K562 (cell line): ENCODE results near the gene RAP2C. TPM values are rescaled to one million over a fixed set of nuclear protein-coding genes. Genes with fewer than 3 reads are reported as not detected.

Source experiments
- ATAC-seq: fragments of 200-7000 bp; cut with Tn5 transposase; 3 replicates; pipeline ENCODE4 v1.9.1; 2020; ENCODE audit warnings: moderate library complexity
- BruUV-seq: library from RNA; stranded (reverse); fragments of 400-500 nt; replicated peaks from 2 replicates; lab custom pipeline; 2021; lab: Mats Ljungman, UMichigan
- CTCF ChIA-PET: fragments of 300-600 bp; formaldehyde crosslinking; extraction: SDS; loops from one replicate; lab custom pipeline; 2021; ENCODE audit warnings: low intra/inter-chr PET ratio; lab: Yijun Ruan, JAX
- POLR2A ChIA-PET: fragments of 300-600, 350-650 bp; sonication (Branson Sonifier 250); formaldehyde crosslinking; extraction: SDS; loops from one replicate; lab custom pipeline; 2021; ENCODE audit warnings: antibody characterized with exemption, inconsistent platforms; lab: Yijun Ruan, JAX
- DNase-seq, 4 experiments: peaks; one replicate each; pipeline versions ENCODE4 v3.0.0 to v3.0.0-alpha.2; 2011 to 2018; ENCODE audit warnings: low spot score in 3 of 4, mixed read lengths in 3 of 4; ENCODE audit errors: extremely low read depth in 1 of 4
- FAIRE-seq: peaks from 2 replicates; lab custom pipeline; 2011; peaks lifted over from hg19 to GRCh38; lab: Jason Lieb, UNC
- H2AFZ ChIP-seq: 2 replicates; pipeline ENCODE4 v1.6.0; 2011; ENCODE audit warnings: low read depth, low read length, control low read depth, inconsistent platforms
- H3K27ac ChIP-seq: fragments of 200-600 bp; 3 replicates; pipeline ENCODE4 v1.8.0; 2011; ENCODE audit warnings: low read depth, mild to moderate bottlenecking, control low read depth, inconsistent platforms, low read length, moderate library complexity, mixed read lengths; ENCODE audit errors: extremely low read depth
- H3K27me3 ChIP-seq, 2 experiments: fragments of 300-600 bp in 1 of 2; 2 replicates in 1 of 2; 3 replicates in 1 of 2; pipeline versions ENCODE4 v1.6.0 to v1.8.0; 2011; ENCODE audit warnings: inconsistent platforms in 2 of 2, low read length in 2 of 2, mild to moderate bottlenecking in 1 of 2, mixed read lengths in 1 of 2, moderate library complexity in 1 of 2; ENCODE audit not compliant: control insufficient read depth in 2 of 2, insufficient read depth in 2 of 2
- H3K36me3 ChIP-seq: fragments of 300-600 bp; 3 replicates; pipeline ENCODE4 v1.8.0; 2011; ENCODE audit warnings: mild to moderate bottlenecking, low read length, inconsistent platforms; ENCODE audit not compliant: control insufficient read depth, insufficient read depth
- H3K4me1 ChIP-seq, 2 experiments: fragments of 200-600 bp in 1 of 2; replicated peaks in 1 of 2; 2 replicates in 1 of 2; 3 replicates in 1 of 2; pipeline versions ENCODE4 v1.5.1 to v1.8.0; 2011; ENCODE audit warnings: inconsistent platforms in 2 of 2, low read length in 2 of 2, mild to moderate bottlenecking in 1 of 2, mixed read lengths in 1 of 2, moderate library complexity in 1 of 2; ENCODE audit not compliant: control insufficient read depth in 2 of 2, insufficient read depth in 2 of 2
- H3K4me2 ChIP-seq: 2 replicates; pipeline ENCODE4 v1.6.1; 2011; ENCODE audit warnings: low read length, control low read depth, inconsistent platforms, mixed read lengths; ENCODE audit not compliant: insufficient read depth
- H3K4me3 ChIP-seq: fragments of 200-600 bp; sonication (generic), shearing (Covaris generic); 2 replicates; pipeline ENCODE4 v1.5.1; 2016; ENCODE audit warnings: control low read depth, inconsistent platforms
- H3K79me2 ChIP-seq: fragments of 200-600 bp; 3 replicates; pipeline ENCODE4 v1.8.0; 2011; ENCODE audit warnings: low read length, inconsistent platforms; ENCODE audit not compliant: control insufficient read depth, insufficient read depth
- H3K9ac ChIP-seq, 2 experiments: 2 replicates each; pipeline versions ENCODE4 v1.6.0 to v1.6.1; 2011; ENCODE audit warnings: low read depth in 2 of 2, low read length in 2 of 2, control low read depth in 1 of 2, inconsistent platforms in 1 of 2, mild to moderate bottlenecking in 1 of 2, mixed read lengths in 1 of 2; ENCODE audit not compliant: insufficient read depth in 1 of 2
- H3K9me1 ChIP-seq: one replicate; pipeline ENCODE4 v1.6.0; 2011; ENCODE audit warnings: inconsistent platforms, mild to moderate bottlenecking, low read length, moderate library complexity; ENCODE audit not compliant: control insufficient read depth, insufficient read depth
- H3K9me3 ChIP-seq: replicated peaks from 2 replicates; pipeline ENCODE4 v1.5.1; 2011; ENCODE audit warnings: low read depth, low read length, inconsistent platforms; ENCODE audit not compliant: control insufficient read depth, insufficient read depth
- H4K20me1 ChIP-seq: replicated peaks from 2 replicates; pipeline ENCODE4 v1.6.1; 2011; ENCODE audit warnings: low read length, inconsistent platforms, mixed read lengths; ENCODE audit not compliant: control insufficient read depth, insufficient read depth
- HMBOX1 ChIP-seq: sonication (generic); IDR thresholded peaks from 2 replicates; pipeline ENCODE4 v1.6.1; 2016
- HMG20A ChIP-seq: fragments of 450-650 bp; formaldehyde crosslinking; conservative IDR thresholded peaks from 2 replicates; pipeline ENCODE4 v1.4.0; 2020; ENCODE audit warnings: mild to moderate bottlenecking, mixed read lengths
- REST ChIP-seq, 2 experiments: fragments of 450-650 bp; formaldehyde crosslinking in 1 of 2; IDR thresholded peaks; 2 replicates each; pipeline versions ENCODE4 v1.4.0 to v1.6.1; 2014 to 2020; ENCODE audit warnings: mild to moderate bottlenecking in 2 of 2, borderline replicate concordance in 1 of 2, low read depth in 1 of 2
- SIN3A ChIP-seq, 2 experiments: fragments of 150-350 bp in 1 of 2; IDR thresholded peaks; 2 replicates each; pipeline ENCODE4 v1.6.1; 2011 to 2016; ENCODE audit warnings: borderline replicate concordance in 2 of 2, low read depth in 2 of 2, low read length in 2 of 2, mild to moderate bottlenecking in 2 of 2, moderate library complexity in 2 of 2; ENCODE audit not compliant: control insufficient read depth in 1 of 2
- TBL1XR1 ChIP-seq, 2 experiments: IDR thresholded peaks; 2 replicates each; pipeline ENCODE4 v1.6.1; 2012; ENCODE audit warnings: improper control_type of control experiment in 2 of 2, low read length in 2 of 2, mild to moderate bottlenecking in 1 of 2
- WGBS: fragments of 100-300 bp; shearing (Covaris generic); methylation state at CpG from one replicate; pipeline ENCODE4 v1.1.6; 2016; ENCODE audit warnings: low coverage, mixed read lengths; ENCODE audit not compliant: insufficient coverage; ENCODE audit errors: missing lambda C conversion rate; 5-methylcytosine and 5-hydroxymethylcytosine counted together
- in situ Hi-C: fragments of 300-500 bp; cut with MboI; formaldehyde crosslinking; loops from 4 replicates; pipeline ENCODE4 v1.15.0; 2018; ENCODE audit warnings: inconsistent platforms, mixed read lengths
- intact Hi-C: fragments of 100-400 bp; cut with micrococcal nuclease; formaldehyde crosslinking; loops from 2 replicates; pipeline ENCODE4 v1.14.2; 2022
- polyA plus RNA-seq, 8 experiments: library from polyadenylated mRNA; depleted of rRNA in 4 of 8; stranded (reverse) in 5 of 8; unstranded in 3 of 8; fragments of >200 nt; fragmentation: Nextera tagmentation in 2 of 8; fragmentation: Illumina TruSeq in 1 of 8; extraction: Ambion mirVana in 2 of 8; extraction: Trizol in 1 of 8; gene quantifications; 2 replicates each; pipeline versions ENCODE4 v1.2.1 to v1.2.3, GENCODE V29; 2011 to 2014; ENCODE audit warnings: inconsistent platforms in 1 of 8, missing spikeins in 1 of 8
- total RNA-seq, 7 experiments: library from RNA; depleted of rRNA in 6 of 7; stranded (reverse); fragments of >200 nt in 6 of 7; fragmentation: Illumina TruSeq in 2 of 7; extraction: Trizol in 2 of 7; gene quantifications; 2 replicates each; pipeline versions ENCODE4 v1.2.1 to v1.2.3, GENCODE V29; 2011 to 2021; ENCODE audit warnings: low replicate concordance in 1 of 7

The RAP2C gene
- total and polyA plus RNA-seq, 9 of the 15 experiments (the other 6 are each of a cell fraction or from before 2014, with no cell fraction given), result 7.8 to 28.6 (median 18.6) TPM

- Histone ChIP-seq H3K36me3 (peaks cover 28% of the 10 kb centered on the region), H3K4me2 (peak overlapping the region; percentile 94), H4K20me1 (no peaks in the 10 kb centered on the region), H3K27ac (peak overlapping the region; percentile 93), H3K27me3 (no peaks in the 10 kb centered on the region), H3K4me3 (peak overlapping the region; percentile 70), H3K79me2 (peaks cover 57% of the 10 kb centered on the region), H3K9me1 (no peaks in the 10 kb centered on the region), H3K9ac (peak overlapping the region; percentile 86 to 93), H3K9me3 (no peaks in the 10 kb centered on the region), H2AFZ (peak overlapping the region; percentile 89), H3K4me1 (peaks cover 0 to 4% of the 10 kb centered on the region in 2 experiments; a peak in 2 of 5 replicates)
- WGBS, result 0% methylated on average over 11 of the region's 11 CpGs
- CTCF ChIA-PET, result no interaction called here
- intact Hi-C loops (loop anchor here (5.0 kb wide), 2 partner anchors 195 to 255 kb away; partner anchors contain the start of gene STK26), in situ Hi-C loops (loop anchor here (5.0 to 10.0 kb wide), 2 partner anchors 132 to 385 kb away; no protein-coding TSS in a partner anchor)
- DNase-seq (no peak), ATAC-seq (peak; percentile 1; the same call in 2 of the 3 replicates), FAIRE-seq (peak; percentile 29)
- POLR2A ChIA-PET, result interaction anchor here (1.1 to 1.7 kb wide), 2 partner anchors 10 to 18 kb away, joined by 3 read pairs; no protein-coding TSS in a partner anchor
- TF ChIP-seq HMBOX1, result peak; percentile 71; the same call in 1 of the 2 replicates
- 0 out of 4 replicates have a peak, but pooled peaks of 1 of the 2 experiments have one; percentile 1 for TF ChIP-seq SIN3A (IDR thresholded peaks at IDR 0.05; ENCODE audit: borderline replicate concordance in 2 of 2, control insufficient read depth in 1 of 2, low read depth in 2 of 2, low read length in 2 of 2)
- TF ChIP-seq TBL1XR1 (IDR thresholded peaks at IDR 0.05; ENCODE audit: low read length in 2 of 2), result no peak
- 0 out of 2 replicates have a peak, but pooled peaks have one; percentile 16 for TF ChIP-seq REST (IDR thresholded peaks at IDR 0.05; ENCODE audit: borderline replicate concordance)
- TF ChIP-seq REST (CRISPR knock-in tag; IDR thresholded peaks at IDR 0.05; ENCODE audit: low read depth), result no peak
- no peak for TF ChIP-seq HMG20A
- TSS peak; percentile 42 for BruUV-seq
These were observed 2.4 kb downstream of the RAP2C start for GRCh38 chrX:132216806-132217202.
